ENCODE measurements around the gene SIK3.
"Not testable (repeated sequence)": the region's sequence is repeated elsewhere in the genome, so short reads cannot be mapped to it uniquely, and the experiment has no call there.

The SIK3 gene

DNA sequence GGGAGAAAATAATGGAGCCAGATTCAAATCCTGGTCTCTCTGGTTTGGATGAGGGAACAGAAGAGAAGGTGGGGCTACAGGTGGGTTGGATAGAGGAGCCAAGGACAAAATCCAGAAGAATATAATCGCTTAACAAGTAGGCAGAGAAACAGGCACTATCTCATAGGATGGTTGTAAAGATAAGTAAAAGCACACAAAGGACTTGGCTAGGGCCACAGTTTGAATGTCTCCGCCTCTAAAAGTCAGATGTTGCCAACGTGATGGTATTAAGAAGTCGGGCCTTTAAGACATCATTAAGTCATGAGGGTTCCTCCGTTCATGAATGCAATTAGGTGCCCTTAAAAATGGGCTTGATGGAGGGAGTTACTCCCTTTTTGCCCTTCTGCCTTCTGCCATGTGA is 42.8 kb downstream of the SIK3 start:
- no peak overlapping the region for H3K4me3 ChIP-seq
- H3K36me3 ChIP-seq: no peaks in the 10 kb centered on the region
- TF ChIP-seq, protein P1, sequence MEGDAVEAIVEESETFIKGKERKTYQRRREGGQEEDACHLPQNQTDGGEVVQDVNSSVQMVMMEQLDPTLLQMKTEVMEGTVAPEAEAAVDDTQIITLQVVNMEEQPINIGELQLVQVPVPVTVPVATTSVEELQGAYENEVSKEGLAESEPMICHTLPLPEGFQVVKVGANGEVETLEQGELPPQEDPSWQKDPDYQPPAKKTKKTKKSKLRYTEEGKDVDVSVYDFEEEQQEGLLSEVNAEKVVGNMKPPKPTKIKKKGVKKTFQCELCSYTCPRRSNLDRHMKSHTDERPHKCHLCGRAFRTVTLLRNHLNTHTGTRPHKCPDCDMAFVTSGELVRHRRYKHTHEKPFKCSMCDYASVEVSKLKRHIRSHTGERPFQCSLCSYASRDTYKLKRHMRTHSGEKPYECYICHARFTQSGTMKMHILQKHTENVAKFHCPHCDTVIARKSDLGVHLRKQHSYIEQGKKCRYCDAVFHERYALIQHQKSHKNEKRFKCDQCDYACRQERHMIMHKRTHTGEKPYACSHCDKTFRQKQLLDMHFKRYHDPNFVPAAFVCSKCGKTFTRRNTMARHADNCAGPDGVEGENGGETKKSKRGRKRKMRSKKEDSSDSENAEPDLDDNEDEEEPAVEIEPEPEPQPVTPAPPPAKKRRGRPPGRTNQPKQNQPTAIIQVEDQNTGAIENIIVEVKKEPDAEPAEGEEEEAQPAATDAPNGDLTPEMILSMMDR (IDR thresholded peaks at IDR 0.05): no peak
- H3K4me1 ChIP-seq: peaks cover 0 to 17% (median 5%) of the 10 kb centered on the region in 4 donors
- no peak overlapping the region for H3K27ac ChIP-seq
- H3K9me3 ChIP-seq: no peaks in the 10 kb centered on the region
- H3K27me3 ChIP-seq: no peaks in the 10 kb centered on the region
- intact Hi-C loops (cut with DNase I; ENCODE audit: low total_unique reads): no loop called here
- no peak for DNase-seq

DNA sequence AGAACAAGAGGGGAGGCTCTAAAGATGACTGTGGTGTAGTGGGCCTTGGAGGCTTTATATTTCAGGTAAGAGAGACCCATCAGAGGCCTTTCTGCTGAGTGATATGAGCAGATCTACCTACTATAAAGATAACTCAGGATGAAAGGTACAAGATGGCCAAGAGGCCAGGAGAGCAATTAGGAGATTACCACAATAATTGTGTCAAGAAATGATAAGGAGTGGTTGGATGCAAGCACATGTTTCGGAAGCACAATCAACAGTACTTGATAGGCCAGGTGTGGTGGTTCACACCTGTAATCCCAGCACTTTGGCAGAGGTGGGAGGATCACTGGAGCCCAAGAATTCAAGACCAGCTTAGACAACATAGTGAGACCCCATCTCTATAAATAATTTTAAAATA is 43.8 kb downstream of the SIK3 start:
- H3K4me1 ChIP-seq: peaks cover 0 to 13% (median 5%) of the 10 kb centered on the region in 4 donors
- H3K4me3 ChIP-seq: no peak overlapping the region
- H3K27ac ChIP-seq: no peak overlapping the region
- TF ChIP-seq, protein P1 (IDR thresholded peaks at IDR 0.05): no peak
- H3K36me3 ChIP-seq: no peaks in the 10 kb centered on the region
- H3K9me3 ChIP-seq: no peaks in the 10 kb centered on the region
- H3K27me3 ChIP-seq: no peaks in the 10 kb centered on the region
- intact Hi-C loops (cut with DNase I; ENCODE audit: low total_unique reads): no loop called here
- DNase-seq: no peak

DNA sequence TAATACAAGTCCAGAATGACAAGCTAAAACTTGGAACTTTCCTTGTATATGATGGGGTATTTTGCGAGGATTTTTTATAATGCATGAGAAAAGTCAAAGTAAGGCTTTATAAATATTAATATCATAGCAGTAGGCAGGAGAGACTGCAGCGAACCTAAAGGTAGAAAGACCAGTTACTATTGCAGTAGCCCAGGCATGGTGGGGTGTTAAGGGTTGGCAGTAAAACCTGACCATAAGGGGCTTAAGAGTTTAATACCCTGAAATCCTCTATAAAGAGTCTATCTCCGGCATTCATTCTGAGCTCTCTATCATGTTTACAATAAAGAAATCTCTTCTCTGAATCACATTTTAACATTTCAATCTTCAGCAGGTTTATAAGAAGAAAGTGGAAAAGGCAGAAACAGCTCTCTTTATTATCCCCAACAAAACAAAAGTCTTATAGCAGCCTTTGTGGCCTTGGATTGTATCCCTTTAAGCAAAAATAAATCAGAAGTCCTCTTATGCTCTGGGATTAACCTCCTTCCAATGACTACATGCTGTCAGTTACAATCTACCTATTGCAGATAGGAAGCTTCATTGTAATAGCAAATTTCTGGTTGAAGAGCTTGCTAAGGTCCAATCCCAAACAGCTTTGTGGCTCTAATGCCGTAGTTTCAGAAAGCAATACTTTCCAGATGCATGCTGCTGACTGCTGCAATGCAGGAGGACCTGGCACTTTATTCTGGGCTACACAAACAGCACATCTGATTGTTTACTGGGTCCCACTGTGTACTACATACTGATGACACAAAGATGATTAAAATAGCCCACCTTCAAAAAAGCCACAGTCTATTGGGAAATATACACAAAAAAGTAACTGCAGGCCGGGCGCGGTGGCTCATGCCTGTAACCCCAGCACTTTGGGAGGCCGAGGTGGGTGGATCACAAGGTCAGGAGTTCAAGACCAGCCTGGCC is 45.8 kb downstream of the SIK3 start:
- H3K4me1 ChIP-seq: peaks cover 0 to 6% (median 0%) of the 10 kb centered on the region in 4 donors
- H3K27ac ChIP-seq: no peak overlapping the region
- no peaks in the 10 kb centered on the region for H3K36me3 ChIP-seq
- H3K9me3 ChIP-seq: no peaks in the 10 kb centered on the region
- TF ChIP-seq, protein P1 (IDR thresholded peaks at IDR 0.05): no peak
- DNase-seq: no peak
- intact Hi-C loops (cut with DNase I; ENCODE audit: low total_unique reads): no loop called here
- H3K4me3 ChIP-seq: no peak overlapping the region
- H3K27me3 ChIP-seq: no peaks in the 10 kb centered on the region

DNA sequence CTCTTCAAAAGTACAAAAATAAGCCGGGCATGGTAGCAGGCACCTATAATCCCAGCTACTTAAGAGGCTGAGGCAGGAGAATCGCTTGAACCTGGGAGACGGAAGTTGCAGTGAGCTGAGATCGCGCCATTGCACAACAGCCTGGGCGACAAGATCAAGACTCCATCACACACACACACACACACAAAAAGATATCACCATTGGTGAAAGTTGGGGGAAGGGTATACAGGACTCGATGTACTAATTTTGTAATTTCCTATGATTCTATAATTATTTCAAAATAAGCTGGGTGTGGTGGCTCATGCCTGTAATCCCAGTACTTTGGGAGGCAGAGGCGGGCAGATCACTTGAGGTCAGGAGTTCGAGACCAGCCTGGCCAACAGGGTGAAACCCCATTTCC is 48.1 kb downstream of the SIK3 start:
- H3K9me3 ChIP-seq; intact Hi-C loops (cut with DNase I; ENCODE audit: low total_unique reads); H3K36me3 ChIP-seq; H3K4me3 ChIP-seq; H3K27me3 ChIP-seq; H3K27ac ChIP-seq; H3K4me1 ChIP-seq; DNase-seq: not testable (repeated sequence)

DNA sequence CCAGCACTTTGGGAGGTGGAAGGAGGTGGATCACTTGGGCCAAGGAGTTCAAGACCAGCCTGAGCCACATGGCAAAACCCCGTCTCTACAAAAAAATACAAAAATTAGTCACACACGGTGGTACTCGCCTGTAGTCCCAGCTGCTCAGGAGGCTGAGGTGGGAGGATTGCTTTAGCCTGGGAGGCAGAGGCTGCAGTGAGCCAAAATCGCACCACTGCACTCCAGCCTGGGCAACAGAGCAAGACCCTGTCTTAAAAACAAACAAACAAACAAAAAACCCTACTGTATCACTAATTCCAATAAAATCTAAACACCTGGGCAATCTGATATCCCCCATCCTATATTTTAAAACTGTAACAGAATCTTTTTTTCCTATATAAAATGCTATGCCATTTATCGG is 51.6 kb downstream of the SIK3 start:
- intact Hi-C loops (cut with DNase I; ENCODE audit: low total_unique reads); H3K9me3 ChIP-seq; H3K36me3 ChIP-seq; H3K4me3 ChIP-seq; H3K27ac ChIP-seq; DNase-seq; H3K27me3 ChIP-seq: not testable (repeated sequence)
- peaks cover 0 to 24% (median 4%) of the 10 kb centered on the region in 4 donors for H3K4me1 ChIP-seq

DNA sequence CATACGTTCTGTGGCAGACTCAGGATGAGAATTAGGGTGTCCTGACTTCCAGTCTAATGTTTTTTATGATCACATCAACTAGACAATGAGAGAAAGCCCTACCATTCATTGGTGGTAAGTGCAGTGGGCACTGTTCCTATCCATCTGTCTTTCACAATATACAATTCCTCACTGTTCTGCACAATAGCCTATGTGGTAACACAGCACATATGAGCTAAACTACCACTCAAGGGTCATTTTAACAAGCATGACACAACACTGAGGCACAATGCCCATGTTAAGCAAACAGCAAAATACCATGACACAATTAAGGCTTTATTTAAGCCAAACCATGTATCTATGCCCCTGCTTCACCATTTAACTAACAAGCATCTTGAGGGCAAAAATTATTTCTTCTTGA is 52.3 kb downstream of the SIK3 start:
- H3K4me1 ChIP-seq: peaks cover 0 to 24% (median 4%) of the 10 kb centered on the region in 4 donors

More for the DNA sequence above, 52.3 kb downstream of the SIK3 start:
- Histone ChIP-seq H3K27ac (no peak overlapping the region), H3K4me3 (no peak overlapping the region), H3K9me3 (no peaks in the 10 kb centered on the region), H3K36me3 (no peaks in the 10 kb centered on the region), H3K27me3 (no peaks in the 10 kb centered on the region)
- no peak for DNase-seq
- TF ChIP-seq, protein P1 (IDR thresholded peaks at IDR 0.05): no peak
- intact Hi-C loops (cut with DNase I; ENCODE audit: low total_unique reads): no loop called here
